GM18861 (cell line): ENCODE measurements around the gene TMEM125.

ENCODE experiments used
- ATAC-seq: cut with Tn5 transposase; IDR thresholded peaks from one replicate; pipeline ENCODE4 v1.9.1; 2021; ENCODE audit not compliant: unreplicated experiment

TMEM125 gene

GRCh38 chr1:43273708-43274107 is 3.9 kb downstream of the TMEM125 start:
- ATAC-seq: no peak

- ATAC-seq: no peak
Observed at GRCh38 chr1:43274125-43274803, 4.5 kb downstream of the TMEM125 start.

GRCh38 chr1:43274804-43275180 is 5.0 kb downstream of the TMEM125 start:
- ATAC-seq: no peak

GRCh38 chr1:43275826-43276620 is 6.2 kb downstream of the TMEM125 start:
- no peak for ATAC-seq

GRCh38 chr1:43276673-43277072 is 6.9 kb downstream of the TMEM125 start:
- no peak for ATAC-seq

GRCh38 chr1:43277116-43277876 is 7.5 kb downstream of the TMEM125 start:
- no peak for ATAC-seq

- no peak for ATAC-seq
Observed at GRCh38 chr1:43279161-43279560, 9.4 kb downstream of the TMEM125 start.

GRCh38 chr1:43279666-43280065 is 9.9 kb downstream of the TMEM125 start:
- no peak for ATAC-seq

GRCh38 chr1:43280692-43281091 is 10.9 kb downstream of the TMEM125 start:
- ATAC-seq: no peak

GRCh38 chr1:43282220-43283195 is 12.7 kb downstream of the TMEM125 start:
- ATAC-seq: no peak

GRCh38 chr1:43284065-43284464 is 14.3 kb downstream of the TMEM125 start:
- no peak for ATAC-seq

- no peak for ATAC-seq
Observed at GRCh38 chr1:43284546-43285110, 14.8 kb downstream of the TMEM125 start.

- no peak for ATAC-seq
Observed at GRCh38 chr1:43285269-43285990, 15.6 kb downstream of the TMEM125 start, which contains the start of gene C1orf210. C1orf210 (minus strand) TSS chr1:43285581; CDS start chr1:43283270, 2,311 bp downstream.

- no peak for ATAC-seq
Observed at GRCh38 chr1:43286115-43286514, 16.3 kb downstream of the TMEM125 start.

GRCh38 chr1:43286533-43286932 is 16.8 kb downstream of the TMEM125 start:
- ATAC-seq: no peak

GRCh38 chr1:43288058-43288784 is 18.4 kb downstream of the TMEM125 start:
- no peak for ATAC-seq

- ATAC-seq: no peak
Observed at GRCh38 chr1:43288785-43289706, 19.3 kb downstream of the TMEM125 start.

GRCh38 chr1:43292216-43292615 is 22.4 kb downstream of the TMEM125 start:
- ATAC-seq: no peak
